SH-SY5Y (cell line): ENCODE results near the gene RHEBL1.

ENCODE experiments used
- GATA2 ChIP-seq: IDR thresholded peaks from 2 replicates; pipeline ENCODE4 v1.6.1; 2011; ENCODE audit warnings: mild to moderate bottlenecking, low read depth, low read length
- GATA3 ChIP-seq: IDR thresholded peaks from 2 replicates; pipeline ENCODE4 v1.6.1; 2011; ENCODE audit warnings: low read depth, mild to moderate bottlenecking, low read length, moderate library complexity

- no peak for TF ChIP-seq GATA2
- no peak for TF ChIP-seq GATA3
These were observed 36.9 kb downstream of the RHEBL1 start for GRCh38 chr12:49032679-49033447.
